GM19099 (cell line): Measurements from ENCODE around the gene MPRIP.

Experiments
- POLR2A ChIP-seq: IDR thresholded peaks from 3 replicates; pipeline ENCODE4 v1.6.1; 2011; ENCODE audit warnings: low read depth; ENCODE audit not compliant: insufficient read length; ENCODE audit errors: extremely low read depth

The MPRIP gene

GRCh38 chr17:17061516-17061915 is 19.3 kb downstream of the MPRIP start:
- TF ChIP-seq POLR2A = no peak

- TF ChIP-seq POLR2A = no peak
Observed at GRCh38 chr17:17062356-17062755, 20.1 kb downstream of the MPRIP start.

- no peak for TF ChIP-seq POLR2A
Observed at GRCh38 chr17:17062866-17063265, 20.6 kb downstream of the MPRIP start.

- no peak for TF ChIP-seq POLR2A
Observed at GRCh38 chr17:17063546-17064122, 21.4 kb downstream of the MPRIP start.

GRCh38 chr17:17064322-17064721 is 22.1 kb downstream of the MPRIP start:
- TF ChIP-seq POLR2A = no peak

GRCh38 chr17:17066021-17066420 is 23.8 kb downstream of the MPRIP start:
- TF ChIP-seq POLR2A = no peak

GRCh38 chr17:17067257-17067656 is 25.0 kb downstream of the MPRIP start:
- no peak for TF ChIP-seq POLR2A

- no peak for TF ChIP-seq POLR2A
Observed at GRCh38 chr17:17069849-17070248, 27.6 kb downstream of the MPRIP start.

GRCh38 chr17:17070931-17071330 is 28.7 kb downstream of the MPRIP start:
- no peak for TF ChIP-seq POLR2A

- TF ChIP-seq POLR2A = no peak
Observed at GRCh38 chr17:17071531-17072360, 29.5 kb downstream of the MPRIP start.

- TF ChIP-seq POLR2A = no peak
Observed at GRCh38 chr17:17072546-17072945, 30.3 kb downstream of the MPRIP start.

- no peak for TF ChIP-seq POLR2A
Observed at GRCh38 chr17:17073030-17073564, 30.8 kb downstream of the MPRIP start.

GRCh38 chr17:17073581-17074403 is 31.5 kb downstream of the MPRIP start:
- TF ChIP-seq POLR2A = no peak

- TF ChIP-seq POLR2A = no peak
Observed at GRCh38 chr17:17075125-17075781, 33.0 kb downstream of the MPRIP start.

GRCh38 chr17:17076066-17076465 is 33.8 kb downstream of the MPRIP start:
- TF ChIP-seq POLR2A = no peak
